Measurements from ENCODE around the gene RALB.

Gene RALB, protein sequence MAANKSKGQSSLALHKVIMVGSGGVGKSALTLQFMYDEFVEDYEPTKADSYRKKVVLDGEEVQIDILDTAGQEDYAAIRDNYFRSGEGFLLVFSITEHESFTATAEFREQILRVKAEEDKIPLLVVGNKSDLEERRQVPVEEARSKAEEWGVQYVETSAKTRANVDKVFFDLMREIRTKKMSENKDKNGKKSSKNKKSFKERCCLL

DNA sequence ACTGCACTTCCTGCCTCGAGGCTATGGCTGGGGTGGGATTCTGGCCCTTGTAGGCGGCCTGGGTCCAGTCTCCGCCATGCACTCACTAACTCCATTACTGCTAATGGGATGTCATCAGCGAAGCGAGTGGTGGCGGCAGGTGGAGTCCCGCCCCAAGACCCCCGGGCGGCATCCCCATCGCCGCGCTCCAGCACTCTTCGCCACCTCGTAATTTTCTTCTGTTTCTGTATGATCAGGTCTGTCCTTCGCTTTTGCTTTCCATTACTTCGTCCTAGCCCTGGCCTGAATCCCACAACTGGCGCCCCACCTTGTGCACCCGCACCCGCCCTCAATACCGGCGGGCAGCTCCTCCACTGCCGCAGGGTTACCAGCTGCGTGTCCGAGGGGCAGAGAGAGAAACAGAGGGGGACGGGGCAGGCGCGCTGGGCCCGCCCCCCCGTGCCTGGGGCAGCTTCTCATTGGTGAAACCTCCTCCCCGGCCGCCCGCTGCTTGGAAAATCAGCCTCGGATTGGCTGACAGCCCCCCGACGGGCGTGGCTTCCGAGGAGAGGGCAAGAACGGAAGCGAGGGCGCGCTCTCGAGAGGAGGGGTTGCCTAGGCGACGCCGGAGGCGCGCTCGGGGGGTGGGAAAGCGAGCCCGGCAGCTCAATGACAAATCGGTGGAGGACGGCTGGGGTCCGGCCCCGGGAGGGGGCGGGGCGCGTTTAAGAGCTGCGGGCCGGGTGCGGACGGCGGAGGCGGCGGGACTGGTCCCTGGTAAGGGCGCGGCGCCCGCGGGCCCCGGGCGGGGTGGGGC, at the start of gene RALB:
Gene RALB (plus strand): TSS at position 628 of the 796 bp plus-strand sequence. CDS start 25,813 bp downstream, outside the sequence.
- H3K4me3 ChIP-seq (ENCODE audit: low read depth, low read length): peak within 1 kb of the TSS; percentile 85
- TF ChIP-seq, protein P1, sequence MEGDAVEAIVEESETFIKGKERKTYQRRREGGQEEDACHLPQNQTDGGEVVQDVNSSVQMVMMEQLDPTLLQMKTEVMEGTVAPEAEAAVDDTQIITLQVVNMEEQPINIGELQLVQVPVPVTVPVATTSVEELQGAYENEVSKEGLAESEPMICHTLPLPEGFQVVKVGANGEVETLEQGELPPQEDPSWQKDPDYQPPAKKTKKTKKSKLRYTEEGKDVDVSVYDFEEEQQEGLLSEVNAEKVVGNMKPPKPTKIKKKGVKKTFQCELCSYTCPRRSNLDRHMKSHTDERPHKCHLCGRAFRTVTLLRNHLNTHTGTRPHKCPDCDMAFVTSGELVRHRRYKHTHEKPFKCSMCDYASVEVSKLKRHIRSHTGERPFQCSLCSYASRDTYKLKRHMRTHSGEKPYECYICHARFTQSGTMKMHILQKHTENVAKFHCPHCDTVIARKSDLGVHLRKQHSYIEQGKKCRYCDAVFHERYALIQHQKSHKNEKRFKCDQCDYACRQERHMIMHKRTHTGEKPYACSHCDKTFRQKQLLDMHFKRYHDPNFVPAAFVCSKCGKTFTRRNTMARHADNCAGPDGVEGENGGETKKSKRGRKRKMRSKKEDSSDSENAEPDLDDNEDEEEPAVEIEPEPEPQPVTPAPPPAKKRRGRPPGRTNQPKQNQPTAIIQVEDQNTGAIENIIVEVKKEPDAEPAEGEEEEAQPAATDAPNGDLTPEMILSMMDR (IDR thresholded peaks at IDR 0.05; ENCODE audit: low read depth, low read length): no peak
- in situ Hi-C loops (cut with HindIII; ENCODE audit: low sequenced_read_pairs): no loop called here
- peak; percentile 99 for DNase-seq (ENCODE audit: low read depth, low spot score)

DNA sequence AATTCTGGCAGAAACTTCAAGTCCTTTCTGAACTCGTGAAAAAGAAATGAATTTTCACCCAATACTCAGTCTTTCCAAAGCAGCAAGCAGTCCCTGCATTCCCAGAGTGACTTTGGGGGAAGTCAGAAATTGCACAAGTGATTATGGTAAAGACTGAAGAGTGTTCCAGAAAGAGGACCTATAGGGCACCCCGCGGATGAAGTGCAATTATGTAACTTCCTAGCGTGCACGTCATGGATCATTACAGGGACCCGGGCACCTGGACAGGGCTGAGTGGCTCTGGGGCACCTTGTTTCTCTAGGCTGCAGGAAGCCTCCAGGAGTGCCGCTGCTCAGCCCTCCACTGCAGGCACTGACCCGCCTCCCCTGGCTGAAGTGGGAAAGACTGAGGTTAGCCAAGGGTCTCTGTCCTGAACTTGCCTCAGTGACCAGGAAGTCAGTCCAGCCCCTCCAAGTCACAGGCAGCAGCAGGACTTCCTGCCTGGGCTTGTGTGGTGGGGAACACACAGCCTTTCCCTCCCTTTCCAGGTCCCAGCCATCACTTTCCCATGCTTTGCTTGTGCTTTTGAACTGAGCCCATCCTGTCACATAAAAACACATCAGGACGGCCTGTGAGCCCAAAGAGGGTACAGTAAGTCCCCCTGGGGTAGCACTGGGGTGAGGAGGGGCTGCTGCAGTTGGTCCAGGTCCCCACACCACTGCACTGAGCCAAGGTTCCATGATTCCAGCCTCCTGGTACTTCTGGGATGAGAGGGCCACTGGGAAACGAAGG, 49.2 kb upstream of the RALB start:
- TF ChIP-seq, protein P1 (IDR thresholded peaks at IDR 0.05; ENCODE audit: low read depth, low read length): no peak
- in situ Hi-C loops (cut with HindIII; ENCODE audit: low sequenced_read_pairs): no loop called here
- H3K4me3 ChIP-seq (ENCODE audit: low read depth, low read length): no peak overlapping the region
- no peak for DNase-seq (ENCODE audit: low read depth, low spot score)

DNA sequence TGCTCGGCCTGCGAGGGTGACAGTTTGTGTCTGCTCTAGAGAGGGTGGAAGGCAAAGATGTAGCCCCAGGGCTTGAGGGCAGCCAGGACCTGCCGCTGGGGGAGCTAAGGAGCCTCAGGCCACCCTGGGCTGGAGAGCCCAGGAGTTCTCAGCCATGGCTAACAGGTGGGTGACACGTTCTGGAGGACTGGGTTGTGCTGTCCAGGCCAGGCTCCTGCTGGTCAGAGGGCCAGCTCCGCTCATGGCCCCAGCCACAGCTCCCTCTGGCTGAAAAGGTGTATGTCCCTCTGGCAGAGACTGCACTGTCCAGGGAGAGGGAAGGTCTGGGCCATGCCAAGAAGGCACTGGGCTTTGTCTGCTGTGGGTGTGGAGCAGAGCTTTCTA, 48.6 kb upstream of the RALB start:
- in situ Hi-C loops (cut with HindIII; ENCODE audit: low sequenced_read_pairs): no loop called here
- H3K4me3 ChIP-seq (ENCODE audit: low read depth, low read length): no peak overlapping the region
- TF ChIP-seq, protein P1 (IDR thresholded peaks at IDR 0.05; ENCODE audit: low read depth, low read length): no peak

DNA sequence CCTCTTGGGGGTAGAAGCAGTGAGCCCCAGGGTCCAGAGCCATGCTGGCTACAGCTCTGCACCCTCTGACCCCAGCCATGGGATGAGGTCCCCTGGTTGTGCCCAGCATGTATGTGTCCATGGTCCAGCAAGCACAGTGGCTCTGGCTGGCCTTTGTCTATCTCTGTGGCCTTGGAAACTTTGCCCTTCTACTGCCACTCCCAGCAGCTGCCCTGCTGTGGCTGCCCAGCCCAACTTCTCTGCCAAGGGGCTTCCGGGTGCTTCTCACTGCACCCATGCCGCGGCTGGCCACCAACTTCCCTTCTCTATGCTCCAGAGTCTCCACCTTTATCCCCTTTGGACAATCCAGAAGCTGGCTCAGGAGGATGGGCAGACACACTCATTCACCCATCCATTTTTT, 48.2 kb upstream of the RALB start:
- TF ChIP-seq, protein P1 (IDR thresholded peaks at IDR 0.05; ENCODE audit: low read depth, low read length): no peak
- no peak overlapping the region for H3K4me3 ChIP-seq (ENCODE audit: low read depth, low read length)
- DNase-seq (ENCODE audit: low read depth, low spot score): no peak
- in situ Hi-C loops (cut with HindIII; ENCODE audit: low sequenced_read_pairs): no loop called here

More for the DNA sequence above, 48.6 kb upstream of the RALB start:
- no peak for DNase-seq (ENCODE audit: low read depth, low spot score)

DNA sequence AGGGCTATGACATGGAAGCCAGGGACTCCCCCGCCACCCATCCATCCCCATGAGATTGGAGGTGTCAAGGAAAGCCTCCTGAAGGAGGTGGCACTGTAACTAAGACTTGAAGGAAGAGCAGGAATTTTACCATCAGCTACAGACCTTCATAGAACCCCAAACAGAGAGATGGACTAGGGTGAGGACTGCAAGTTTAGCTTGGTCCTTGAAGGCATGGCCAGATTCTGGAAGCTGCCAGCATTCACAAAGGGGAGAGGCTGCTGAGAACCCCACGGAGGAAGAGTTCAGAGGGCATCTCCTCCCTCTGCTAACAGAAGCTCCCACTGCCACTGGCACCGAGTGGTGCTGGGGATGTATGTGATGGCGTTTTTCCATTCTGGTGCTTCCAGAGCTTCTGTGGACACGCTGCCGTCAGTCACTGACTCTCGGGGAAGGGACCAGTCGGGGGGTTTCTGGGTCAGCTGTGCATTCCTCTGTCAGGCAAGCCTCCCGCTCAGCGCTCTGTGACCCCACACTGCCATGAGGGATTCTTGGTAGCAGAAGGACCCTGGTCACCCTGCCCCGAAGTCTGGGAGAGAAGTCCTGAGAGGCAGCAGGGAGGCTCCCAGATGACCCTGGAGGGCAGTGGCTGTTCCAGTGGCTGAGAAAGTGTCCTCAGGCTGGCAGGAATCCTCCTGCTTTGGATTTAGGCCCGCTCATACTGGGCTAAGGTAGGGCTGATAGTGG, 47.5 kb upstream of the RALB start:
- DNase-seq (ENCODE audit: low read depth, low spot score): no peak
- in situ Hi-C loops (cut with HindIII; ENCODE audit: low sequenced_read_pairs): no loop called here
- TF ChIP-seq, protein P1 (IDR thresholded peaks at IDR 0.05; ENCODE audit: low read depth, low read length): no peak

DNA sequence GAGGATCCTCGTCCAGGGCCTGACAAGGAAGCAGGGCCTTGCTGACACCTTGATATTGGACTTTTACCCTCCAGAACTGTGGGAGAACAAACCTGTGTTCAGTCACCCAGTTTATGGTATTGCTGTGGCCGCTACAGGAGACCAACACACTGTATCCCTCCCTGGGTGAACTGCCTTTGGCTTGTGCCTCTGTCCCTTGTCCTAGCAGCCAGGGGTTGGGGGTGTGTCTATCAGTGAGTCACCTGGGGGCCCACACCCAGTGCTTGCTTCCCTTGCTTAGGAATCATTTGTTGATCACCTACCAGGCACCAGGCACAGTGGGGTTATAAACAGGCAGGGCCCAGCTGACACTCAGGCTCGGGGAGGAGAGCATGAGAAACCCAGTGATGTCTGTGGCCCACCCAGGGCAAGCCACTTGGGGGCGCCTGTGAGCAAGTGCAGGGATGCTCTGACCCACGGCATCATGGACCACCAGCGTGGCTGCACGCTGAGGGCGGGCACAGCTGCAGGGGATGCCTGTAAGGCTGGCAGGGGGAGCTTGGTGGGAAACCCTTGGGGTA, 46.5 kb upstream of the RALB start:
- DNase-seq (ENCODE audit: low read depth, low spot score): no peak
- in situ Hi-C loops (cut with HindIII; ENCODE audit: low sequenced_read_pairs): no loop called here
- TF ChIP-seq, protein P1 (IDR thresholded peaks at IDR 0.05; ENCODE audit: low read depth, low read length): peak; percentile 64
- no peak overlapping the region for H3K4me3 ChIP-seq (ENCODE audit: low read depth, low read length)

More for the DNA sequence above, 47.5 kb upstream of the RALB start:
- no peak overlapping the region for H3K4me3 ChIP-seq (ENCODE audit: low read depth, low read length)

Measured in astrocyte of the spinal cord (primary cell).